Panc1 (cell line): ENCODE results near the gene NSRP1.
A peak's percentile ranks its signal among the peaks of the same experiment; 100 is the strongest.

Source experiments
- POLR2AphosphoS5 ChIP-seq: IDR thresholded peaks from 2 replicates; pipeline ENCODE4 v1.6.1; 2012; ENCODE audit warnings: mild to moderate bottlenecking, low read depth, low read length, moderate library complexity
- TCF7L2 ChIP-seq: IDR thresholded peaks from 2 replicates; pipeline ENCODE4 v1.6.1; 2011; ENCODE audit warnings: mild to moderate bottlenecking, low read depth, low read length, inconsistent platforms
- TF ChIP-seq, protein P1 (sequence below): fragments of 450-650 bp; IDR thresholded peaks from 2 replicates; pipeline ENCODE4 v1.5.1; 2017; ENCODE audit warnings: mild to moderate bottlenecking
- TF ChIP-seq, protein P2 (sequence below), 2 experiments: IDR thresholded peaks; 2 replicates each; pipeline ENCODE4 v1.6.1; 2011 to 2012; ENCODE audit warnings: low read depth in 2 of 2, control low read depth in 1 of 2, low read length in 1 of 2, mild to moderate bottlenecking in 1 of 2, moderate library complexity in 1 of 2; ENCODE audit not compliant: insufficient read depth in 1 of 2

DNA sequence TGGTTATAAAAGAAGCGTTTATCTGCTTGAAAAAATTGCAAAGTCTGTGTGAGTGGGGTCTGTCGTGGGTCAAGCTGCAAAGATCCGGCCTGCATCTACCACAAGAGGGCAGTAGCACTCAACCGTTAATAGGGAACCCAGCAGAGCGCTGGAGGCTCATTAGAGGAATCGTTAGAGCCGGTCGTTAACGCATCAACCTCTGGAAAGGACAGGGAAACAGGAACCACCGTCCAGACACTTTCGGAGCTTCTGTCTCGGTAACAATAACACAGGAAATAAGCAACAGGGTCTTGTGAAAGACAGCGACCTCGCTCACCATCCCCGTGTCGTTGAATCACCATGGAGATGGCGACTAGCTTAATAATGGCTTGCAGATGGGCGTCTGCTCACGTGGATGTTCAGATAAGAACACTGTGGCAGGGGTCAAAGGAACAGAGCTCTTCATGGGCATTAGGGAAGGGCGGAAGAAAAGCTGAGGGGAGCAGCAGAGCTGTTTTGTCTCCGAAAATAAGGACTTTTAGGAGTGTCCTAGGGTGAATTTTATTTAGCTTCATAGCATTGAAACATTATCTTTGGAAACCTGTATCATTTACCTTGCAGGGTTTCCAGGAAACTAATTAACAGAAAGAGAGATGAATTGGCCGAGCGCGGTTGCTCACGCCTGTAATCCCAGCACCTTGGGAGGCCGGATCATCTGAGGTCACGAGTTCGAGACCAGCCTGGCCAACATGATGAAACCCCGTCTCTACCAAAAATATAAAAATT lies 11.9 kb upstream of the NSRP1 start:
- TF ChIP-seq, protein P1, sequence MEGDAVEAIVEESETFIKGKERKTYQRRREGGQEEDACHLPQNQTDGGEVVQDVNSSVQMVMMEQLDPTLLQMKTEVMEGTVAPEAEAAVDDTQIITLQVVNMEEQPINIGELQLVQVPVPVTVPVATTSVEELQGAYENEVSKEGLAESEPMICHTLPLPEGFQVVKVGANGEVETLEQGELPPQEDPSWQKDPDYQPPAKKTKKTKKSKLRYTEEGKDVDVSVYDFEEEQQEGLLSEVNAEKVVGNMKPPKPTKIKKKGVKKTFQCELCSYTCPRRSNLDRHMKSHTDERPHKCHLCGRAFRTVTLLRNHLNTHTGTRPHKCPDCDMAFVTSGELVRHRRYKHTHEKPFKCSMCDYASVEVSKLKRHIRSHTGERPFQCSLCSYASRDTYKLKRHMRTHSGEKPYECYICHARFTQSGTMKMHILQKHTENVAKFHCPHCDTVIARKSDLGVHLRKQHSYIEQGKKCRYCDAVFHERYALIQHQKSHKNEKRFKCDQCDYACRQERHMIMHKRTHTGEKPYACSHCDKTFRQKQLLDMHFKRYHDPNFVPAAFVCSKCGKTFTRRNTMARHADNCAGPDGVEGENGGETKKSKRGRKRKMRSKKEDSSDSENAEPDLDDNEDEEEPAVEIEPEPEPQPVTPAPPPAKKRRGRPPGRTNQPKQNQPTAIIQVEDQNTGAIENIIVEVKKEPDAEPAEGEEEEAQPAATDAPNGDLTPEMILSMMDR: peak; percentile 92
- TF ChIP-seq POLR2AphosphoS5: no peak
- no peak for TF ChIP-seq TCF7L2
- TF ChIP-seq, protein P2, sequence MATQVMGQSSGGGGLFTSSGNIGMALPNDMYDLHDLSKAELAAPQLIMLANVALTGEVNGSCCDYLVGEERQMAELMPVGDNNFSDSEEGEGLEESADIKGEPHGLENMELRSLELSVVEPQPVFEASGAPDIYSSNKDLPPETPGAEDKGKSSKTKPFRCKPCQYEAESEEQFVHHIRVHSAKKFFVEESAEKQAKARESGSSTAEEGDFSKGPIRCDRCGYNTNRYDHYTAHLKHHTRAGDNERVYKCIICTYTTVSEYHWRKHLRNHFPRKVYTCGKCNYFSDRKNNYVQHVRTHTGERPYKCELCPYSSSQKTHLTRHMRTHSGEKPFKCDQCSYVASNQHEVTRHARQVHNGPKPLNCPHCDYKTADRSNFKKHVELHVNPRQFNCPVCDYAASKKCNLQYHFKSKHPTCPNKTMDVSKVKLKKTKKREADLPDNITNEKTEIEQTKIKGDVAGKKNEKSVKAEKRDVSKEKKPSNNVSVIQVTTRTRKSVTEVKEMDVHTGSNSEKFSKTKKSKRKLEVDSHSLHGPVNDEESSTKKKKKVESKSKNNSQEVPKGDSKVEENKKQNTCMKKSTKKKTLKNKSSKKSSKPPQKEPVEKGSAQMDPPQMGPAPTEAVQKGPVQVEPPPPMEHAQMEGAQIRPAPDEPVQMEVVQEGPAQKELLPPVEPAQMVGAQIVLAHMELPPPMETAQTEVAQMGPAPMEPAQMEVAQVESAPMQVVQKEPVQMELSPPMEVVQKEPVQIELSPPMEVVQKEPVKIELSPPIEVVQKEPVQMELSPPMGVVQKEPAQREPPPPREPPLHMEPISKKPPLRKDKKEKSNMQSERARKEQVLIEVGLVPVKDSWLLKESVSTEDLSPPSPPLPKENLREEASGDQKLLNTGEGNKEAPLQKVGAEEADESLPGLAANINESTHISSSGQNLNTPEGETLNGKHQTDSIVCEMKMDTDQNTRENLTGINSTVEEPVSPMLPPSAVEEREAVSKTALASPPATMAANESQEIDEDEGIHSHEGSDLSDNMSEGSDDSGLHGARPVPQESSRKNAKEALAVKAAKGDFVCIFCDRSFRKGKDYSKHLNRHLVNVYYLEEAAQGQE (IDR thresholded peaks at IDR 0.05; ENCODE audit: insufficient read depth in 1 of 2, low read depth in 2 of 2, low read length in 1 of 2): no peak
